HCT116 (cell line): ENCODE results near the gene LRRN2.

Experiments used
- CTCF ChIP-seq, 3 experiments: fragments of 200-600 bp in 1 of 3; sonication (generic) in 1 of 3; IDR thresholded peaks in 2 of 3; conservative IDR thresholded peaks in 1 of 3; 2 replicates each; pipeline ENCODE4 v1.5.1; 2012 to 2017; ENCODE audit warnings: low read depth in 2 of 3, low read length in 2 of 3, antibody characterized with exemption in 1 of 3, borderline replicate concordance in 1 of 3, control low read depth in 1 of 3, mild to moderate bottlenecking in 1 of 3, mixed read lengths in 1 of 3, mixed run types in 1 of 3, moderate library complexity in 1 of 3; ENCODE audit not compliant: insufficient read depth in 1 of 3
- EZH2 ChIP-seq: fragments of 200-600 bp; sonication (generic); IDR thresholded peaks from 2 replicates; pipeline ENCODE4 v1.6.1; 2017; ENCODE audit warnings: antibody characterized with exemption, mixed run types
- FOSL1 ChIP-seq: IDR thresholded peaks from 2 replicates; pipeline ENCODE4 v1.6.1; 2012; ENCODE audit warnings: low read depth
- MAX ChIP-seq: IDR thresholded peaks from 2 replicates; pipeline ENCODE4 v1.6.1; 2012
- SP1 ChIP-seq: IDR thresholded peaks from 2 replicates; pipeline ENCODE4 v1.6.1; 2012; ENCODE audit warnings: low read depth
- ZBTB33 ChIP-seq: IDR thresholded peaks from 2 replicates; pipeline ENCODE4 v1.6.1; 2011; ENCODE audit warnings: mild to moderate bottlenecking, low read length, moderate library complexity; ENCODE audit not compliant: insufficient replicate concordance; ENCODE audit errors: extremely low read depth

- TF ChIP-seq CTCF (IDR thresholded peaks at IDR 0.05 in 2 of 3, conservative IDR thresholded peaks at IDR 0.05 in 1 of 3; ENCODE audit: borderline replicate concordance in 1 of 3, insufficient read depth in 1 of 3, low read depth in 2 of 3, low read length in 2 of 3) (no peak), ZBTB33 (no peak), EZH2 (no peak), MAX (no peak), FOSL1 (peak; percentile 84), SP1 (no peak)
Observed at GRCh38 chr1:204591473-204592090, 94.0 kb downstream of the LRRN2 start.
